GM23338 (cell line): ENCODE measurements around the gene SERPINA9.

Source experiments
- CREB1 ChIP-seq: fragments of 250-450 bp; sonication (Bioruptor Pico); IDR thresholded peaks from 2 replicates; pipeline ENCODE4 v1.5.0; 2020; ENCODE audit warnings: low read depth, mild to moderate bottlenecking, moderate library complexity
- CTCF ChIP-seq, 2 experiments: fragments of 200-600 bp in 1 of 2; sonication (generic) in 1 of 2; conservative IDR thresholded peaks; 2 replicates each; pipeline versions ENCODE4 v1.5.1 to v1.6.1; 2016 to 2017; ENCODE audit warnings: antibody characterized with exemption in 2 of 2, low read depth in 2 of 2, mild to moderate bottlenecking in 2 of 2, moderate library complexity in 1 of 2
- EZH2 ChIP-seq: fragments of 200-600 bp; sonication (generic); IDR thresholded peaks from one replicate; pipeline ENCODE4 v1.8.0; 2017; ENCODE audit warnings: antibody characterized with exemption, mild to moderate bottlenecking, low read depth; ENCODE audit not compliant: unreplicated experiment
- EZH2phosphoT487 ChIP-seq: fragments of 200-600 bp; sonication (generic); IDR thresholded peaks from one replicate; pipeline ENCODE4 v1.8.1; 2018; ENCODE audit warnings: antibody characterized with exemption; ENCODE audit not compliant: unreplicated experiment

DNA sequence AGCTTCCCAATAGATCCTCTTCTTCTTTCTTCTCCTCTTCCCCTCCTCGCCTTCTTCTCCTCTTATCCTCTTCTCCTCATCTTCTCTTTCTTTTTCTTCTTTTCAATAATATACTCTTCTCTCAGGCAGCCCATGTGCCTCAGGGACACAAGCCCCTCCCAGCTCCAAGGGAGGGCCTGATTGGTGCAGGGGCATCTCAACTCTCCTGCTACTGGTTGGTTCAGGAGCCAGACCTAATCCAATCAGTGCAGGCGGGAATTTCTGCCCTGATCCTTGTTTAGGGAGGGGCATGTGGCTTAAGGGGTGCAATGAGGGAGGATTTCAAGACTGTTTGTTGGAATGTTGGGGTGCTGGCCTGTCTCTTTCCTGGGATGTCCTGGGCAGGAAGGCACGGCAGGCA lies 24.3 kb upstream of the SERPINA9 start:
- no peak for TF ChIP-seq EZH2phosphoT487
- TF ChIP-seq CTCF (conservative IDR thresholded peaks at IDR 0.05; ENCODE audit: low read depth in 2 of 2), result no peak
- TF ChIP-seq EZH2, result no peak
- no peak for TF ChIP-seq CREB1
